AG09309 (cell line): ENCODE data around the gene PPIG.
"Not testable (repeated sequence)": the region's sequence is repeated elsewhere in the genome, so short reads cannot be mapped to it uniquely, and the experiment has no call there.

Experiments
- DNase-seq: peaks from one replicate; pipeline ENCODE4 v3.0.0-alpha.2; 2010; ENCODE audit warnings: low read depth
- H3K4me3 ChIP-seq: 2 replicates; pipeline ENCODE4 v1.5.1; 2011; ENCODE audit warnings: mild to moderate bottlenecking, low read depth, low read length, moderate library complexity; ENCODE audit not compliant: control insufficient read depth
- CTCF ChIP-seq: IDR thresholded peaks from 2 replicates; pipeline ENCODE4 v1.5.1; 2011; ENCODE audit warnings: mild to moderate bottlenecking, low read depth, low read length, inconsistent platforms; ENCODE audit not compliant: insufficient read depth, control insufficient read depth; ENCODE audit errors: missing control alignments

PPIG gene

GRCh38 chr2:169676850-169677249, 92.7 kb downstream of the PPIG start:
- DNase-seq: no peak
- TF ChIP-seq CTCF: no peak
- H3K4me3 ChIP-seq: no peak overlapping the region

- no peak overlapping the region for H3K4me3 ChIP-seq
- no peak for DNase-seq
- TF ChIP-seq CTCF: no peak
These were observed 98.9 kb downstream of the PPIG start for GRCh38 chr2:169683054-169683424.

GRCh38 chr2:169683425-169684134, 99.4 kb downstream of the PPIG start:
- TF ChIP-seq CTCF: no peak
- no peak overlapping the region for H3K4me3 ChIP-seq
- DNase-seq: no peak

- no peak for DNase-seq
- TF ChIP-seq CTCF: no peak
- H3K4me3 ChIP-seq: no peak overlapping the region
These were observed 100.0 kb downstream of the PPIG start for GRCh38 chr2:169684135-169684565.

- not testable (repeated sequence) for DNase-seq, H3K4me3 ChIP-seq
These were observed 100.6 kb downstream of the PPIG start for GRCh38 chr2:169684712-169685111.

- not testable (repeated sequence) for H3K4me3 ChIP-seq, DNase-seq
These were observed 102.7 kb downstream of the PPIG start for GRCh38 chr2:169686825-169687224.

GRCh38 chr2:169687943-169688342, 103.8 kb downstream of the PPIG start:
- not testable (repeated sequence) for H3K4me3 ChIP-seq, DNase-seq

- no peak overlapping the region for H3K4me3 ChIP-seq
- no peak for DNase-seq
- TF ChIP-seq CTCF: no peak
These were observed 106.8 kb downstream of the PPIG start for GRCh38 chr2:169690958-169691357.
